T-cell (primary cell): ENCODE data around the gene NCDN. TPM values are rescaled to one million over a fixed set of nuclear protein-coding genes. Genes with fewer than 3 reads are reported as not detected.

Experiments used
- ATAC-seq, 4 experiments: fragments of 200-7000 bp in 3 of 4; fragments of 150-1000 bp in 1 of 4; cut with Tn5 transposase; replicated peaks in 1 of 4; 1 replicate in 3 of 4; 2 replicates in 1 of 4; pipeline ENCODE4 v1.10.0; 2021; ENCODE audit warnings: moderate library complexity in 3 of 4, mild to moderate bottlenecking in 2 of 4, moderate number of reproducible peaks in 1 of 4
- CTCF ChIA-PET, 2 donors: fragments of 300-600 bp; sonication (Branson Sonifier 250); formaldehyde crosslinking; loops; one replicate each; lab custom pipeline; 2022; ENCODE audit warnings: antibody characterized with exemption in 2 of 2; lab: Charles Lee
- POLR2A ChIA-PET, 2 donors: fragments of 300-600 bp; sonication (Branson Sonifier 250); formaldehyde crosslinking; loops; one replicate each; lab custom pipeline; 2022; ENCODE audit warnings: antibody characterized with exemption in 2 of 2; lab: Charles Lee
- DNase-seq, 35 experiments: peaks; one replicate each; pipeline versions ENCODE4 v3.0.0 to v3.0.0-alpha.2; 2013 to 2023
- H3K27ac ChIP-seq: one replicate; pipeline ENCODE4 v1.5.1; 2013; ENCODE audit warnings: low read length
- H3K27me3 ChIP-seq, 2 experiments: replicated peaks in 1 of 2; 1 replicate in 1 of 2; 2 replicates in 1 of 2; pipeline versions ENCODE4 v1.6.1 to v1.7.0; 2013; ENCODE audit warnings: low read length in 1 of 2, mixed read lengths in 1 of 2; ENCODE audit not compliant: control insufficient read depth in 2 of 2, insufficient read depth in 2 of 2; ENCODE audit errors: extremely low read depth in 1 of 2
- H3K36me3 ChIP-seq, 2 donors: 1 replicate in 1 of 2; 2 replicates in 1 of 2; pipeline versions ENCODE4 v1.6.1 to v1.7.0; 2013; ENCODE audit warnings: low read length in 1 of 2; ENCODE audit not compliant: control insufficient read depth in 2 of 2, insufficient read depth in 1 of 2; ENCODE audit errors: extremely low read depth in 1 of 2
- H3K4me1 ChIP-seq, 2 experiments: 1 replicate in 1 of 2; 2 replicates in 1 of 2; pipeline versions ENCODE4 v1.6.1 to v1.7.0; 2013; ENCODE audit warnings: low read length in 2 of 2, mixed read lengths in 1 of 2; ENCODE audit not compliant: insufficient read depth in 2 of 2, control insufficient read depth in 1 of 2; ENCODE audit errors: extremely low read depth in 1 of 2
- H3K4me3 ChIP-seq, 2 donors: 1 replicate in 1 of 2; 2 replicates in 1 of 2; pipeline versions ENCODE4 v1.5.1 to v1.7.0; 2013; ENCODE audit warnings: mild to moderate bottlenecking in 2 of 2, low read length in 1 of 2, moderate library complexity in 1 of 2; ENCODE audit not compliant: control insufficient read depth in 1 of 2; ENCODE audit errors: extremely low read depth in 1 of 2
- H3K9me3 ChIP-seq: 2 replicates; pipeline ENCODE4 v1.7.0; 2013
- H3K27ac Mint-ChIP-seq, 2 donors: one replicate each; pipeline ENCODE4 v1.8.0; 2020 to 2021; ENCODE audit warnings: mild to moderate bottlenecking in 2 of 2, mixed read lengths in 2 of 2
- H3K27me3 Mint-ChIP-seq, 2 donors: one replicate each; pipeline ENCODE4 v1.8.0; 2021 to 2022; ENCODE audit warnings: mixed read lengths in 2 of 2
- H3K36me3 Mint-ChIP-seq: one replicate; pipeline ENCODE4 v1.8.0; 2021; ENCODE audit warnings: mixed read lengths
- H3K4me1 Mint-ChIP-seq, 3 donors: one replicate each; pipeline ENCODE4 v1.8.0; 2020 to 2022; ENCODE audit warnings: mixed read lengths in 3 of 3, mild to moderate bottlenecking in 1 of 3
- H3K4me3 Mint-ChIP-seq, 3 donors: one replicate each; pipeline ENCODE4 v1.8.0; 2020 to 2022; ENCODE audit warnings: mild to moderate bottlenecking in 3 of 3, mixed read lengths in 3 of 3, moderate library complexity in 3 of 3
- H3K9me3 Mint-ChIP-seq, 3 donors: one replicate each; pipeline ENCODE4 v1.8.0; 2020 to 2022; ENCODE audit warnings: mixed read lengths in 3 of 3
- WGBS: methylation state at CpG from one replicate; pipeline ENCODE4 v1.1.5; 2013; ENCODE audit warnings: missing lambda C conversion rate; ENCODE audit not compliant: insufficient coverage; 5-methylcytosine and 5-hydroxymethylcytosine counted together
- total RNA-seq, 35 experiments: library from RNA in 6 of 35; stranded (reverse) in 6 of 35; fragments of 120-200 nt in 1 of 35; gene quantifications; one replicate each; pipeline versions ENCODE4 v1.2.1 to v1.2.4 and lab custom pipeline; 2013 to 2026

The NCDN gene
- total RNA-seq, 5 donors from 2014 or later (not counting 1 experiment from before 2014, with no cell fraction given) = 19.8 to 34.0 (median 31.4) TPM

GRCh38 chr1:35535243-35535642 is 22.4 kb upstream of the NCDN start:
- Histone ChIP-seq H3K4me1 (peaks cover 25 to 45% of the 10 kb centered on the region in 2 experiments), H3K9me3 (no peaks in the 10 kb centered on the region), H3K36me3 (peaks cover 3 to 13% of the 10 kb centered on the region in 2 donors), H3K27me3 (no peaks in the 10 kb centered on the region), H3K4me3 (no peak overlapping the region), H3K27ac (no peak overlapping the region)
- Mint-ChIP-seq H3K4me3 (no peak overlapping the region), H3K9me3 (peaks cover 3% of the 10 kb centered on the region in 3 donors), H3K4me1 (peaks cover 68 to 71% (median 70%) of the 10 kb centered on the region in 3 donors), H3K36me3 (peaks cover 33% of the 10 kb centered on the region), H3K27me3 (no peaks in the 10 kb centered on the region), H3K27ac (peak overlapping the region; percentile 88 to 97)
- POLR2A ChIA-PET = no interaction called here
- CTCF ChIA-PET = interaction anchor here in 1 of 2 donors (1.2 kb wide), 1 partner anchor 30 kb away, joined by 3 read pairs; no protein-coding TSS in a partner anchor
- ATAC-seq = no peak
- no peak for DNase-seq

- POLR2A ChIA-PET = interaction anchor here (0.6 to 0.7 kb wide), 2 partner anchors 37 to 74 kb away, joined by 5 to 7 read pairs; no protein-coding TSS in a partner anchor
- Mint-ChIP-seq H3K27ac (peak overlapping the region; percentile 88 to 97), H3K27me3 (no peaks in the 10 kb centered on the region), H3K36me3 (peaks cover 25% of the 10 kb centered on the region), H3K4me1 (peaks cover 76 to 78% (median 77%) of the 10 kb centered on the region in 3 donors), H3K4me3 (peak overlapping the region in 2 of 3 donors; percentile 49 to 68), H3K9me3 (no peaks in the 10 kb centered on the region)
- no peaks in the 10 kb centered on the region for H3K27me3 ChIP-seq
- H3K4me1 ChIP-seq = peaks cover 37 to 57% of the 10 kb centered on the region in 2 experiments
- peak overlapping the region; percentile 68 for H3K27ac ChIP-seq
- H3K36me3 ChIP-seq = peaks cover 2% of the 10 kb centered on the region in 2 donors
- CTCF ChIA-PET = interaction anchor here (0.6 to 3.0 kb wide), 6 partner anchors 10 to 86 kb away, joined by 4 to 19 read pairs (median 4); no protein-coding TSS in a partner anchor
- no peaks in the 10 kb centered on the region for H3K9me3 ChIP-seq
- H3K4me3 ChIP-seq = no peak overlapping the region
- ATAC-seq (peak in 1 of 4 experiments; percentile 28), DNase-seq (peak in 1 of 35 experiments; percentile 29)
- WGBS = 83% methylated on average over 1 of the region's 2 CpGs
Observed at GRCh38 chr1:35536556-35537162, 20.9 kb upstream of the NCDN start.

- DNase-seq (no peak), ATAC-seq (no peak)
- Histone ChIP-seq H3K27ac (peak overlapping the region; percentile 68), H3K36me3 (peaks cover 0 to 5% of the 10 kb centered on the region in 2 donors), H3K4me1 (peaks cover 43 to 69% of the 10 kb centered on the region in 2 experiments), H3K27me3 (no peaks in the 10 kb centered on the region), H3K9me3 (no peaks in the 10 kb centered on the region), H3K4me3 (no peak overlapping the region)
- peaks cover 19% of the 10 kb centered on the region for H3K36me3 Mint-ChIP-seq
- H3K27me3 Mint-ChIP-seq = no peaks in the 10 kb centered on the region
- CTCF ChIA-PET = interaction anchor here (0.6 to 3.0 kb wide), 6 partner anchors 11 to 295 kb away, joined by 3 to 19 read pairs (median 4); no protein-coding TSS in a partner anchor
- H3K4me3 Mint-ChIP-seq = peak overlapping the region in 2 of 3 donors; percentile 43 to 68
- POLR2A ChIA-PET = interaction anchor here (0.6 to 1.2 kb wide), 2 partner anchors 19 to 89 kb away, joined by 3 to 4 read pairs; partner anchors contain the start of gene KIAA0319L (in 1 of the 2)
- peaks cover 84 to 88% (median 85%) of the 10 kb centered on the region in 3 donors for H3K4me1 Mint-ChIP-seq
- no CpG with 5 or more reads among the region's 1 CpG for WGBS
- peak overlapping the region; percentile 88 to 97 for H3K27ac Mint-ChIP-seq
- no peaks in the 10 kb centered on the region for H3K9me3 Mint-ChIP-seq
Observed at GRCh38 chr1:35537806-35538205, 19.8 kb upstream of the NCDN start.

- ATAC-seq (peak; percentile 95 to 98 (median 97)), DNase-seq (peak in 33 of 35 experiments; percentile 24 to 83 (median 58))
- H3K36me3 Mint-ChIP-seq = peaks cover 17% of the 10 kb centered on the region
- peak overlapping the region; percentile 64 to 77 (median 68) for H3K4me3 Mint-ChIP-seq
- Histone ChIP-seq H3K4me3 (peak overlapping the region; percentile 0 to 36), H3K9me3 (no peaks in the 10 kb centered on the region), H3K36me3 (peaks cover 0 to 5% of the 10 kb centered on the region in 2 donors), H3K27me3 (no peaks in the 10 kb centered on the region), H3K4me1 (peaks cover 47 to 71% of the 10 kb centered on the region in 2 experiments), H3K27ac (peak overlapping the region; percentile 68)
- peaks cover 87 to 91% (median 90%) of the 10 kb centered on the region in 3 donors for H3K4me1 Mint-ChIP-seq
- no peaks in the 10 kb centered on the region for H3K27me3 Mint-ChIP-seq
- CTCF ChIA-PET = interaction anchor here (0.5 to 1.6 kb wide), 8 partner anchors 23 to 390 kb away, joined by 3 to 9 read pairs (median 4); no protein-coding TSS in a partner anchor
- H3K9me3 Mint-ChIP-seq = no peaks in the 10 kb centered on the region
- 0% methylated on average over 2 of the region's 6 CpGs for WGBS
- peak overlapping the region; percentile 97 to 98 for H3K27ac Mint-ChIP-seq
- POLR2A ChIA-PET = interaction anchor here in 1 of 2 donors (1.0 kb wide), 1 partner anchor 17 kb away, joined by 3 read pairs; no protein-coding TSS in a partner anchor
Observed at GRCh38 chr1:35539073-35539823, 18.4 kb upstream of the NCDN start.

GRCh38 chr1:35539824-35540261 is 17.8 kb upstream of the NCDN start:
- peak overlapping the region; percentile 68 for H3K27ac ChIP-seq
- H3K36me3 ChIP-seq = peaks cover 0 to 5% of the 10 kb centered on the region in 2 donors
- H3K27ac Mint-ChIP-seq = peak overlapping the region; percentile 97 to 98
- H3K4me3 Mint-ChIP-seq = peak overlapping the region in 2 of 3 donors; percentile 64 to 68
- peaks cover 49 to 75% of the 10 kb centered on the region in 2 experiments for H3K4me1 ChIP-seq
- H3K4me3 ChIP-seq = no peak overlapping the region
- no CpG with 5 or more reads among the region's 1 CpG for WGBS
- CTCF ChIA-PET = interaction anchor here (0.5 to 1.6 kb wide), 6 partner anchors 25 to 114 kb away, joined by 3 to 7 read pairs (median 4); no protein-coding TSS in a partner anchor
- DNase-seq = no peak
- H3K9me3 ChIP-seq = no peaks in the 10 kb centered on the region
- H3K9me3 Mint-ChIP-seq = no peaks in the 10 kb centered on the region
- no peaks in the 10 kb centered on the region for H3K27me3 ChIP-seq
- H3K36me3 Mint-ChIP-seq = peaks cover 16% of the 10 kb centered on the region
- POLR2A ChIA-PET = no interaction called here
- peaks cover 91 to 95% (median 94%) of the 10 kb centered on the region in 3 donors for H3K4me1 Mint-ChIP-seq
- ATAC-seq = no peak
- H3K27me3 Mint-ChIP-seq = no peaks in the 10 kb centered on the region
